Stimulated activated CD8-positive, alpha-beta memory T cell treated with anti-CD3 and anti-CD28 coated beads, Interleukin-15, amount 100 ng/mL, for 48 hours (primary cell): Measurements from ENCODE around the gene DIAPH1.
"Not testable (repeated sequence)": the region's sequence is repeated elsewhere in the genome, so short reads cannot be mapped to it uniquely, and the experiment has no call there.

Experiments used
- DNase-seq, 2 donors: peaks; one replicate each; pipeline ENCODE4 v3.0.0-alpha.2; 2020; ENCODE audit warnings: low read depth in 2 of 2

The DIAPH1 gene

DNA sequence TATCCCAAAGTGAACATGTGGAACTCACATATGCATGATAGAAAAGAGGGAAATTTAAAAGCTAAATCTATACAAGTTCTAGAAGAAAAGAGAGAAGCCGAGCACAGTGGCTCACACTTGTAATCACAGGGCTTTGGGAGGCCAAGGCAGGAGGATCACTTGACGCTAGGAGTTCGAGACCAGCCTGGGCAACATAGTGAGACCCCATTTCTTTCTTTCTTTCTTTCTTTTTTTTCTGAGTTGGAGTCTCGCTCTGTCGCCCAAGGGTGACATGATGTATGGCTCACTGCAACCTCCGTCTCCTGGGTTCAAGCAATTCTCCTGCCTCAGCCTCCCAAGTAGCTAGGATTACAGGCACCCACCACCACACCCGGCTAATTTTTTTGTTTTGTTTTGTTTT, 8.9 kb downstream of the DIAPH1 start:
- DNase-seq, result not testable (repeated sequence)

GRCh38 chr5:141609044-141609443, 9.8 kb downstream of the DIAPH1 start:
- DNase-seq, result no peak

GRCh38 chr5:141608557-141608956, 10.2 kb downstream of the DIAPH1 start:
- no peak for DNase-seq

GRCh38 chr5:141608046-141608445, 10.8 kb downstream of the DIAPH1 start:
- DNase-seq, result no peak

- peak; percentile 47 to 50 for DNase-seq
These were observed 13.1 kb downstream of the DIAPH1 start for GRCh38 chr5:141605523-141606277.

GRCh38 chr5:141603923-141604717, 14.7 kb downstream of the DIAPH1 start:
- DNase-seq, result peak in 1 of 2 donors; percentile 15

DNA sequence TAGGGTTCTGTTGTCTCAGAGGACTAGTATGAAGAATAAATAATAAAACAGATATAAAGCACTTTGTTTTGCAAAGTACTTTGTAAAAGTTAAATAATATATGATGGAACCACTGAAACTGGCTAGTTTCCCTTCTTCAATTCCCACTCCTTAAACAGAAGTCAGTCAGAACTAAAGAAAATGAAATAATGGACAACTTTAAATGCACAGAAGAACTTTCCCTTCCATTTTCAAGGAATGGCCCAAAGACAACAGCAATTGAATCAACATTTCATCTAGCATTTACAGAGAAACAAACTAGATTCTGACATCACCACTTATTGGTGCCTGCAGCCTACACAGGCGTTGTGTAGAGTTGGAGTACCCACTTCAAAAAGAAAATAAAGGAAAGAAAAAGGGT, 16.2 kb downstream of the DIAPH1 start:
- no peak for DNase-seq

DNA sequence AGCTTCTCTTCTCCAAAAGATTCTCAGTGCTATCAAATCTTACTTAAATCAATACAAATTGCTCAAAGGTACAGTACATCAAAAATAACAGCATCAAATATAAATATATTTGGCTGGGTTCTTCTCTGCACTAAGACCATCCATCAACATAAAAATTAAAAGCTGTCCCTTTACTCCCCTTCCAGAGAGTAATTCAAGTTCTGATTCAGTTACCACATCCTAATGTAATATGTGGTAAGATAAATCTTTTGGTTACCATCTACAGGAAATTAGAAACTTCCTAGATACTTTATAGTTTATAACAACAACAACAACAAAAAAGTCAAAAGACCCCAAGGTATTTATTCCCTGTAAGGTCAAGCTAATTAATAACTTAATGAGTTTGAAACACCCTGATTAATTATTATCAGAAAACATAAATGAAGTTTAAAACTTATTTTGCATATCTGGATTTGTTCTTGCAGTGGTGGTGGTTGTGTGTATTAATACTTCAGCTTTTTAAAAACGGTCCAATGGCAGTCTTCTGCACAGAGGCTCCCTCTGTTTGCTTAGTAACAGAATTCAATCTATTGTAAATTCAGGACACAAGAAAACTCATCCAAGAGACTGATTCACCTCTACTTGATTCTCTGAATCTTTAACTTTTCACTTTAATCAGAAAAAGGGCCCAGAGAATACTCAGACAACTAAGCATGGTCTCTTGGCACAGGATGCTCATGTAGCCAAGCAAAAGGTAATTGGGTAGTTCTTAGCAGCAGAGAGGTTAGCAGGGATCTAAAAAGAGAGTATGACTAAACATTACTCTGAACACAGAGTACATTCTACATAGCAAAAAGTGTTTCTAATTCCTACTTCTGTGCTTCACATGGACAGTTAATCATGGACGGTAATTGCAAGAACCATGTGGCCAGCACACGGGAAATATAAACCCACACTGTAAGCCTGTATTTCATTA, 20.1 kb downstream of the DIAPH1 start:
- no peak for DNase-seq

GRCh38 chr5:141597814-141598213, 21.0 kb downstream of the DIAPH1 start:
- no peak for DNase-seq

- no peak for DNase-seq
These were observed 21.4 kb downstream of the DIAPH1 start for GRCh38 chr5:141597394-141597793.

DNA sequence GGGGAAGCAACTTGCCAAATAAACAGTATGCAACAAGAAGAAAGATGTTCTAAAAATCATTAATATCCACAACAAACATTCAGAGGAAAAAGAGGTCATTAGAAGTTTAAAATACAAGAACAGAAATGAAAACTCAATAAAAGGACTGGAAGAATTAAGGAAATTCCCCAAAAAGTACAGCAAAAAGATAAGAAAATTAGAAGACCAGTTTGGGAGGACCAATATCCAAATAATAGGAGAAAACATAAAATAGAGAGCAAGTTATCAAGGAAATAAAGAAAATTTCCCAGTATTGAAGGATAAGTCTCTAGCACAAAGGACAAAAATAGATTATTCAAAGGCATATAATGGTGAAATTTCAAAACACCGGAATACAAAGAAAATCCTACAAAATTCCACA, 21.9 kb downstream of the DIAPH1 start:
- no peak for DNase-seq

- no peak for DNase-seq
These were observed 28.7 kb downstream of the DIAPH1 start for GRCh38 chr5:141590127-141590526.

DNA sequence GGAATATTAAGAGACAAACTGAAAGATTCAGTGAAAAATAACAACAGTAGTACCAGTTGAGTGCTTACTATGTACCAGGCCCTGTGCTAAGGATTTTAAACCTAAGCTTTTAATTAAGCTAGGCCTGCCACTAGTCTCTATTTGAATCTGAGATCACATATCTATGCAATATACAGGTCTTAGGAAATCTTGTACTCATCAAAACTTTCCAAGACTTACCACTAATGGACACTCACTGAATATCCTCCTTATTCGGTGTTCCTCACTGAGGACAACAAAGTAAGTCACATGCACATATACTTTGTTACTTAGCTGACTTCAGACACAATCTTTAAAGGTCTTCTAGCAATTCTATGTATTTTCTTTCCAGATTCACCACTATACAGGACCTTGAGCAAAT, 32.6 kb downstream of the DIAPH1 start:
- no peak for DNase-seq

GRCh38 chr5:141585594-141585993, 33.2 kb downstream of the DIAPH1 start:
- no peak for DNase-seq

DNA sequence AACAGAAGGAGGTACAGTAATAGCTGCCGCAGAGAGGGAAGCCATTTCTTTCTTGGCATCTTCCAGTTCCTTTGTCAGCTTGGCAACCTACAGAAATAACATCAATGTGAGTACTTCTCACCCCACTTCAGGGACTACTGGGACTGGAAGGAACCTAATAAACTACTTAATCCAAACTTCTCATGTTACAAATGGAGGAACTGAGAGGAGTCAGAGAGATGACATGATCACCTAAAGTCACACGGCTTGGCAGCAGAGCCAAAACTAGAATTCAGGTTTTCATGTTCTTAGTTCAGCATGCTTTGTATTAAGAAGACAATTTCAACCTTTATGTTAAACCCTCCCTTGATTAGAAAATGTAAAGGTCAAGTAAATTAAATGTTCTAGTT, 44.7 kb downstream of the DIAPH1 start:
- DNase-seq, result no peak

DNA sequence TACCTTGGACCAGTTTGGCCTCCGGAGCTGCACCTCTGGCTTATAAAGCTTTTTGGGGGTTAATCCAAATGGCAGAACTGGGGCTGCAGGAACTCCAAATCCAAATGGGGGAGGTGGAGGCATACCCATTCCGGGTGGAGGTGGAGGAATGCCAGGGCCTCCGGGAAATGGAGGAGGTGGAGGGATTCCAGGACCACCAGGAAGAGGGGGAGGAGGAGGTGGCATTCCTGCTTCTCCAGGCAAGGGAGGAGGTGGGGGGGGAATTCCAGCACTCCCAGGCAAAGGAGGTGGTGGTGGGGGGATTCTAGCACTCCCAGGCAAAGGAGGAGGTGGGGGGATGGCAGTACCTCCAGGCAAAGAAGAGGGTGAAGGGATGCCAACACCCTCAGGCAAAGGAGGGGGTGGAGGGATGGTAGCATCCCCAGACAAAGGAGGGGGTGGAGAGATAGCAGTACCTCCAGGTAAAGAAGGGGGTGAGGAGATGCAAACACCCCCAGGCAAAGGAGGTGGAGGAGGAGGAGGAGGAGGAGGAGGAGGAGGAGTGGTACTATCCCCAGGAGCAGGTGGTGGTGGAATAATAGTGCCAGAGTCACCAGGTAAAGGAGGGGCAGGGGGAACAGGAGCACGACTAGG, 45.2 kb downstream of the DIAPH1 start:
- DNase-seq, result no peak

DNA sequence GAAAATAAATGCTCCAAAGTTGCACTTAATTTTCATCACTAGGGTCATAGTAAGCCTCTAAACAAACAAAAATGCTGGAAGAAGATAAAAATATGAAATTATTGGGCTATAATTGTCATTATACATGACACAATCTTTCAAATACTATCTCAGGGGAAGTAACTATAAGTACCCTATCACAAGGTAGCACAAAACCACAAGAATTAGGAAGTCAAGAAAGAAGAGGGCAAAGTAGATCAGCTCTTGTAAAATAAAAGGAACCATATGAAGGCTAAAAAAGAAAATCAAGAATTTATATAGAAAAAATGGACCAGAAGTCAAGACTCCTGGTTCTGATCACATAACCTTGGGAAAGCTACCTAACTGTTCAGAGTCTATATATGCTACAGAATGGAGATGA, 48.1 kb downstream of the DIAPH1 start:
- no peak for DNase-seq

- no peak for DNase-seq
These were observed 51.2 kb downstream of the DIAPH1 start for GRCh38 chr5:141567513-141568117.

DNA sequence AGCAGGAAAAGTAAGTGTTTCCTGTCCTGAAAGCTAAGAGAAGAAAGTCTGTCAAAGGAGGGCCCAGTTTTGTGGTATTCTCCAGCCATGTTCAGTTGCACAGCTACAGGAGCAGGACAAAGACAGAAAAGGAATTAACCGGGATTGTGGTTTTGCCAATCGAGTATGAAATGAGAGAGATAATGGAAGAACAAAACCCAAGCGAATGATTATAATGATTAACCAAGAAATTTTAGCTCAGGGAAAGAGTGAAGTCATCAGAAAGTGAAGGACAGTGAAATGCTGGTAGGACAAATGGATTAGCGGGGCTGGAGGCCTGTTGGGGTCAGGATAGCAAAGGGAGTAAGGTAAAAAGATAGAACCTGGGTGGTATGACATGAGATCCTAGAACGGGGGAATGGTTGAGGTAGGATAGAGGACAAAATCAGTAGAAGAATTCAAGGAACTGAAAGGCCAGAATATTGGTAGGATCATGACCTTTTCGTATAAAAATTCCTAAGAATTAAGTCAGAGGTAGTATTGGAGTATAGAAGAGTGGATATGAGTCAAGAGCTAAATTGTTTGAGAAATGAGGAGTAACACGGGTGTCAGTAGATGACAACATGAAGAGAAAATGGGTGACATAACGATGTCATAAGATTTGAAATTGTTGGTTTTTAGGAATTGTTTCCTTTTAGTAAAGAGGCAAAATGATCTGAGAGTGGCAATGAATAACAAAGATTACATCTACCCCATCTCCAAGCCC, 52.8 kb downstream of the DIAPH1 start:
- no peak for DNase-seq

DNA sequence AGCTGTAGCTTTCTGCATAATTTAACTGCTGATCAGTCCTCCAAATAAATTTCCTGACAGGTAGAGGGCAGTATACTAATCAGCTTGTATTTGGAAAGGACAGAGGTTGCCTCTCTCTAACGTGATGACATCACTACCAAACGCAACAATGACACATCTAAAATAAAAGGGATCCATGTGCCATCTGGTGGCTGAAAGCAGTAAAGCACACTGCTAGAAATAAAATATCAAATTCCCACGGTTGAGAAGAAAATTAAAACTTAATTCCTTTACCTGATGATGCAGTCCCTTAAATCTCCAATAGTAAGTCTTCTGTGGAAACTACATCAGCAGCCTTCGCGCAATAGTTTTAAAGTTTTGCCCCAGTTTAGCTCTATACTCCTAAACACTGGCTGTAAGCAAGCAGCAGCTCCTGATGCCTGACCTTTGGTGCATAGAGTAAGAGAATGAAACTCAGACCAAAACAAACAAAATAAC, 54.5 kb downstream of the DIAPH1 start:
- DNase-seq, result peak in 1 of 2 donors; percentile 50
